SK-N-SH treated with all-trans-retinoic acid at 6 μM for 48 hours (cell line): ENCODE measurements around the gene PLA2G4B.

Source experiments
- ATAC-seq: fragments of 200-7000 bp; cut with Tn5 transposase; 3 replicates; pipeline ENCODE4 v1.9.1; 2020; ENCODE audit warnings: mild to moderate bottlenecking, moderate library complexity
- ARNTL ChIP-seq: fragments of 450-650 bp; formaldehyde crosslinking; IDR thresholded peaks from 2 replicates; pipeline ENCODE4 v1.5.0; 2020; ENCODE audit warnings: low read depth, mild to moderate bottlenecking, moderate library complexity, borderline replicate concordance
- BACH2 ChIP-seq: fragments of 250-450 bp; sonication (Bioruptor Pico); IDR thresholded peaks from 2 replicates; pipeline ENCODE4 v1.9.0; 2021; ENCODE audit warnings: mild to moderate bottlenecking, borderline replicate concordance
- CSRNP3 ChIP-seq: fragments of 250-450 bp; sonication (Bioruptor Pico); IDR thresholded peaks from 2 replicates; pipeline ENCODE4 v1.5.1; 2021; ENCODE audit warnings: mild to moderate bottlenecking, moderate library complexity
- ESRRG ChIP-seq: fragments of 250-450 bp; sonication (Bioruptor Pico); IDR thresholded peaks from 2 replicates; pipeline ENCODE4 v1.6.1; 2021; ENCODE audit warnings: mild to moderate bottlenecking
- GLIS3 ChIP-seq: fragments of 250-450 bp; sonication (Bioruptor Pico); IDR thresholded peaks from 2 replicates; pipeline ENCODE4 v1.5.0; 2020; ENCODE audit warnings: mild to moderate bottlenecking, moderate library complexity
- ISL1 ChIP-seq: fragments of 250-450 bp; sonication (Bioruptor Pico); IDR thresholded peaks from 2 replicates; pipeline ENCODE4 v2.1.2; 2022; ENCODE audit warnings: mild to moderate bottlenecking, moderate library complexity
- PATZ1 ChIP-seq: fragments of 250-450 bp; sonication (Bioruptor Pico); IDR thresholded peaks from 2 replicates; pipeline ENCODE4 v1.8.0; 2020; ENCODE audit warnings: mild to moderate bottlenecking, moderate library complexity, borderline replicate concordance
- PPARA ChIP-seq: fragments of 250-450 bp; sonication (Bioruptor Pico); IDR thresholded peaks from 2 replicates; pipeline ENCODE4 v1.5.0; 2020; ENCODE audit warnings: mild to moderate bottlenecking, borderline replicate concordance
- RARB ChIP-seq: fragments of 250-450 bp; sonication (Bioruptor Pico); IDR thresholded peaks from 2 replicates; pipeline ENCODE4 v1.8.0; 2021; ENCODE audit warnings: mild to moderate bottlenecking, moderate library complexity
- SNAI2 ChIP-seq: fragments of 250-450 bp; sonication (Bioruptor Pico); IDR thresholded peaks from 2 replicates; pipeline ENCODE4 v1.5.0; 2020; ENCODE audit warnings: mild to moderate bottlenecking, moderate library complexity
- TCF4 ChIP-seq: fragments of 250-450 bp; sonication (Bioruptor Pico); IDR thresholded peaks from 2 replicates; pipeline ENCODE4 v1.8.0; 2021; ENCODE audit warnings: mild to moderate bottlenecking, moderate library complexity, borderline replicate concordance
- TOX ChIP-seq: fragments of 250-450 bp; sonication (Bioruptor Pico); IDR thresholded peaks from 2 replicates; pipeline ENCODE4 v1.8.0; 2021; ENCODE audit warnings: mild to moderate bottlenecking, moderate library complexity, borderline replicate concordance
- ZC3H10 ChIP-seq: fragments of 250-450 bp; sonication (Bioruptor Pico); IDR thresholded peaks from 2 replicates; pipeline ENCODE4 v1.5.1; 2021; ENCODE audit warnings: mild to moderate bottlenecking, moderate library complexity
- ZFP3 ChIP-seq: fragments of 250-450 bp; sonication (Bioruptor Pico); IDR thresholded peaks from 2 replicates; pipeline ENCODE4 v1.5.0; 2020; ENCODE audit warnings: mild to moderate bottlenecking, moderate library complexity
- ZFP30 ChIP-seq: fragments of 450-650 bp; formaldehyde crosslinking; IDR thresholded peaks from 2 replicates; pipeline ENCODE4 v1.5.0; 2022; ENCODE audit warnings: mild to moderate bottlenecking, moderate library complexity
- ZNF565 ChIP-seq: fragments of 450-650 bp; formaldehyde crosslinking; conservative IDR thresholded peaks from 2 replicates; pipeline ENCODE4 v1.5.0; 2020; ENCODE audit warnings: low read depth, mild to moderate bottlenecking, moderate library complexity
- ZNF70 ChIP-seq: fragments of 450-650 bp; formaldehyde crosslinking; IDR thresholded peaks from 2 replicates; pipeline ENCODE4 v1.5.0; 2020; ENCODE audit warnings: mild to moderate bottlenecking, moderate library complexity
- TF ChIP-seq, protein P1 (sequence below): fragments of 250-450 bp; sonication (Bioruptor Pico); IDR thresholded peaks from 2 replicates; pipeline ENCODE4 v1.8.0; 2021; ENCODE audit warnings: low read depth, mild to moderate bottlenecking, moderate library complexity, borderline replicate concordance
- TF ChIP-seq, protein P2 (sequence below): fragments of 250-450 bp; sonication (Bioruptor Pico); IDR thresholded peaks from 2 replicates; pipeline ENCODE4 v1.5.1; 2020; ENCODE audit warnings: low read depth, mild to moderate bottlenecking, moderate library complexity
- TF ChIP-seq, protein P3 (sequence below): fragments of 250-450 bp; sonication (Bioruptor Pico); IDR thresholded peaks from 2 replicates; pipeline ENCODE4 v1.5.0; 2020; ENCODE audit warnings: mild to moderate bottlenecking, moderate library complexity

Gene PLA2G4B

GRCh38 chr15:41885321-41885720 lies 46.7 kb downstream of the PLA2G4B start:
- ATAC-seq: no peak
- no peak for TF ChIP-seq PATZ1
- TF ChIP-seq ZNF70 (CRISPR knock-in tag): 0 out of 2 replicates have a peak, but pooled peaks have one; percentile 33

DNA sequence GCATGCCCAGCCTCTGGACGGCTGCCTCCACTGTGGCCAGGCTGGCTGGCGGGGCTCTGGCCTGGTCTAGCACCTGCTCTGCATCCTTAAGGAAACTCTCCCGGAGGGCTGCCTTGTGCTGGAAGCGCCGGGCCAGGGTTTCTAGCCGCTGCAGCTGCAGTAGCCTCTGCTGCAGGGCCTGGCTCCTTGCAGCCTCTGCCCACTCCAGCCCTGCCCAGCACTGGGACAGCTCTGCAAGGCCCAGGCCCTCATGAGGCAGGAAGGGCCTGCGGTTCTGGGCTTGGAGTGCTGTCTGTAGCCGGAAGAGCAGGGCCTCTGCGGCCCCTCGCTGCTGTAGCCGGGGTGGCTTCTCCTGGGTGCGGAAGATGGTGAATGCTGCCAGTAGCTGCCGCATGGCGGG lies 47.2 kb downstream of the PLA2G4B start:
- no peak for ATAC-seq

DNA sequence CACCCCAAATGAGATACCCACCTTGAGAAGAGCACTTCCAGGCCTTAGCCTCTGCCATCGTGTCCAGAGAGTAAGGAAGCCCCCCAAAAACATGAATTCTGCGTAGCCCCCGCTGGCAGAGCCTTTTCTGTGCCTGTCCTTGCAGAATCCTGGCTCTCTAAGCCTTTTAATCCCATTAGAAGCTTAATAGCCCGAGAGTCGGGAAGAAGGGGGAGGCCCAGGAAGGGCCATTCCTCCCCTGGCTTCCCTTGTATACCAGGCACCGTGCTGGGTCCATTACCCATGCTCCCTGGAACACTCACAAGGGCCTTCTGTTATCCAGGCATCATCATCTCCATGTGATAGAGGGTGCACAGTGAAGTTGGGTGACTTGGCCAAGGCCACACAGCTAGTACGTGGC lies 48.1 kb downstream of the PLA2G4B start:
- ATAC-seq: no peak
- TF ChIP-seq SNAI2 (CRISPR knock-in tag) (no peak), ZFP30 (CRISPR knock-in tag) (no peak), GLIS3 (CRISPR knock-in tag) (no peak), ZNF70 (CRISPR knock-in tag) (no peak), ISL1 (CRISPR knock-in tag) (no peak), TCF4 (CRISPR knock-in tag) (no peak), CSRNP3 (CRISPR knock-in tag) (no peak), TOX (CRISPR knock-in tag) (no peak), ZFP3 (CRISPR knock-in tag) (no peak)
- TF ChIP-seq, protein P1, sequence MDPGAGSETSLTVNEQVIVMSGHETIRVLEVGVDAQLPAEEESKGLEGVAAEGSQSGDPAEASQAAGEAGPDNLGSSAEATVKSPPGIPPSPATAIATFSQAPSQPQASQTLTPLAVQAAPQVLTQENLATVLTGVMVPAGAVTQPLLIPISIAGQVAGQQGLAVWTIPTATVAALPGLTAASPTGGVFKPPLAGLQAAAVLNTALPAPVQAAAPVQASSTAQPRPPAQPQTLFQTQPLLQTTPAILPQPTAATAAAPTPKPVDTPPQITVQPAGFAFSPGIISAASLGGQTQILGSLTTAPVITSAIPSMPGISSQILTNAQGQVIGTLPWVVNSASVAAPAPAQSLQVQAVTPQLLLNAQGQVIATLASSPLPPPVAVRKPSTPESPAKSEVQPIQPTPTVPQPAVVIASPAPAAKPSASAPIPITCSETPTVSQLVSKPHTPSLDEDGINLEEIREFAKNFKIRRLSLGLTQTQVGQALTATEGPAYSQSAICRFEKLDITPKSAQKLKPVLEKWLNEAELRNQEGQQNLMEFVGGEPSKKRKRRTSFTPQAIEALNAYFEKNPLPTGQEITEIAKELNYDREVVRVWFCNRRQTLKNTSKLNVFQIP (CRISPR knock-in tag): no peak

More for the DNA sequence above, 47.2 kb downstream of the PLA2G4B start:
- TF ChIP-seq TOX (CRISPR knock-in tag) (no peak), ZFP30 (CRISPR knock-in tag) (no peak), BACH2 (CRISPR knock-in tag) (no peak), PPARA (no peak), ZFP3 (CRISPR knock-in tag) (no peak), ZC3H10 (no peak), ZNF565 (CRISPR knock-in tag) (no peak), CSRNP3 (CRISPR knock-in tag) (no peak), ARNTL (CRISPR knock-in tag) (no peak), SNAI2 (CRISPR knock-in tag) (no peak), TCF4 (CRISPR knock-in tag) (no peak), ESRRG (no peak), RARB (CRISPR knock-in tag) (no peak), ZNF70 (CRISPR knock-in tag) (no peak)
- TF ChIP-seq, protein P2, sequence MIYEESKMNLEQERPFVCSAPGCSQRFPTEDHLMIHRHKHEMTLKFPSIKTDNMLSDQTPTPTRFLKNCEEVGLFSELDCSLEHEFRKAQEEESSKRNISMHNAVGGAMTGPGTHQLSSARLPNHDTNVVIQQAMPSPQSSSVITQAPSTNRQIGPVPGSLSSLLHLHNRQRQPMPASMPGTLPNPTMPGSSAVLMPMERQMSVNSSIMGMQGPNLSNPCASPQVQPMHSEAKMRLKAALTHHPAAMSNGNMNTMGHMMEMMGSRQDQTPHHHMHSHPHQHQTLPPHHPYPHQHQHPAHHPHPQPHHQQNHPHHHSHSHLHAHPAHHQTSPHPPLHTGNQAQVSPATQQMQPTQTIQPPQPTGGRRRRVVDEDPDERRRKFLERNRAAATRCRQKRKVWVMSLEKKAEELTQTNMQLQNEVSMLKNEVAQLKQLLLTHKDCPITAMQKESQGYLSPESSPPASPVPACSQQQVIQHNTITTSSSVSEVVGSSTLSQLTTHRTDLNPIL (CRISPR knock-in tag): no peak
- TF ChIP-seq, protein P3, sequence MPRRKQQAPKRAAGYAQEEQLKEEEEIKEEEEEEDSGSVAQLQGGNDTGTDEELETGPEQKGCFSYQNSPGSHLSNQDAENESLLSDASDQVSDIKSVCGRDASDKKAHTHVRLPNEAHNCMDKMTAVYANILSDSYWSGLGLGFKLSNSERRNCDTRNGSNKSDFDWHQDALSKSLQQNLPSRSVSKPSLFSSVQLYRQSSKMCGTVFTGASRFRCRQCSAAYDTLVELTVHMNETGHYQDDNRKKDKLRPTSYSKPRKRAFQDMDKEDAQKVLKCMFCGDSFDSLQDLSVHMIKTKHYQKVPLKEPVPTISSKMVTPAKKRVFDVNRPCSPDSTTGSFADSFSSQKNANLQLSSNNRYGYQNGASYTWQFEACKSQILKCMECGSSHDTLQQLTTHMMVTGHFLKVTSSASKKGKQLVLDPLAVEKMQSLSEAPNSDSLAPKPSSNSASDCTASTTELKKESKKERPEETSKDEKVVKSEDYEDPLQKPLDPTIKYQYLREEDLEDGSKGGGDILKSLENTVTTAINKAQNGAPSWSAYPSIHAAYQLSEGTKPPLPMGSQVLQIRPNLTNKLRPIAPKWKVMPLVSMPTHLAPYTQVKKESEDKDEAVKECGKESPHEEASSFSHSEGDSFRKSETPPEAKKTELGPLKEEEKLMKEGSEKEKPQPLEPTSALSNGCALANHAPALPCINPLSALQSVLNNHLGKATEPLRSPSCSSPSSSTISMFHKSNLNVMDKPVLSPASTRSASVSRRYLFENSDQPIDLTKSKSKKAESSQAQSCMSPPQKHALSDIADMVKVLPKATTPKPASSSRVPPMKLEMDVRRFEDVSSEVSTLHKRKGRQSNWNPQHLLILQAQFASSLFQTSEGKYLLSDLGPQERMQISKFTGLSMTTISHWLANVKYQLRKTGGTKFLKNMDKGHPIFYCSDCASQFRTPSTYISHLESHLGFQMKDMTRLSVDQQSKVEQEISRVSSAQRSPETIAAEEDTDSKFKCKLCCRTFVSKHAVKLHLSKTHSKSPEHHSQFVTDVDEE (CRISPR knock-in tag): no peak
- TF ChIP-seq, protein P1 (CRISPR knock-in tag): no peak
